HepG2 (cell line): ENCODE results near the gene CCDC50.

Experiments
- ATRX ChIP-seq: sonication (generic); formaldehyde crosslinking; IDR thresholded peaks from 2 replicates; pipeline ENCODE4 v1.4.0; 2020; ENCODE audit warnings: missing genetic modification reagents, borderline replicate concordance
- HNRNPH1 ChIP-seq: fragments of 200-400 bp; formaldehyde crosslinking; optimal IDR thresholded peaks from 2 replicates; pipeline ENCODE3; 2017; ENCODE audit warnings: mild to moderate bottlenecking, low read depth, low read length
- ZNF691 ChIP-seq: sonication (generic); formaldehyde crosslinking; IDR thresholded peaks from 2 replicates; pipeline ENCODE4 v1.4.0; 2020; ENCODE audit warnings: missing genetic modification reagents, low read depth, mild to moderate bottlenecking, borderline replicate concordance

GRCh38 chr3:191294291-191294690 lies 34.9 kb upstream of the CCDC50 start:
- TF ChIP-seq ATRX (CRISPR knock-in tag), result no peak
- TF ChIP-seq HNRNPH1, result no peak
- TF ChIP-seq ZNF691, result no peak
